Measurements from ENCODE around the gene VPS26A. TPM values are rescaled to one million over a fixed set of nuclear protein-coding genes. Genes with fewer than 3 reads are reported as not detected.
"Not testable (repeated sequence)": the region's sequence is repeated elsewhere in the genome, so short reads cannot be mapped to it uniquely, and the experiment has no call there.

The VPS26A gene
- total RNA-seq, 2 donors from 2014 or later = 19.3 to 20.1 TPM

DNA sequence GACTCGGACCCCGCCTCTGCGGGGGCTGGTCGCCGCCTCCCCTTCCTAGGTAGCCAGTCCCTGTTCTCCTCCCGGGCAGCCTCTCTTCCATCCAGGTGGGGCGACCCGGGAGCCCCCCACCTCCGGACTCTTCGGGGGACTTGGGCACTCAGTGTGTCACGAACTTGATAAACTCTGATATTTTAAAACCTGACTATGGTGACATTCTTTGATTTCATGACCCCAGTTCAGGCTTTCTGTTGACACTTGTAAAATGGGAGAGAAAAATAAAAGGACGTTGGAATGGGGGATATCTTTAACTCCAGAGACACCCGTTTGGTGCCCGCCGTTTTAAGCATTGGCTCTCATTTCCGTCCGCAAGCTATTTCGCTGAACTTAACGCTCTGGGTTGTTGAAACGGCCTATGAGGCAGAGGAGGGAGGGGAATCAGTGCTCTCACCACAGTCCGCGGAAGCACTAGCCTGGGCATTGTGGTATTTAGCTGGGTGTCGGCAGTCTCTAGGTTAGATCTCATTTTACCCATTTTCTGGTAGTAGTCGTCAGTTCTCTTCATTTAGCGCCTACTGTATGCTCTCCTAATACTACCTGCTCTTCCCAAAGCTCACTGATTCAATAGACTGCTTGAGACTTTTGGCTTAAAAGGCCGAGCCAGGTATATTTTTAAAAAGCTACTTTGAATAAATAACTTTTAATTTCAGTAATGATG, 738 bp downstream of the VPS26A start:
- no peaks in the 10 kb centered on the region for H3K36me3 ChIP-seq
- no peaks in the 10 kb centered on the region for H3K9me3 ChIP-seq
- DNase-seq (ENCODE audit: low spot score) = no peak
- H3K27me3 ChIP-seq = no peaks in the 10 kb centered on the region
- peak overlapping the region; percentile 96 to 98 for H3K27ac ChIP-seq
- TF ChIP-seq, protein P1, sequence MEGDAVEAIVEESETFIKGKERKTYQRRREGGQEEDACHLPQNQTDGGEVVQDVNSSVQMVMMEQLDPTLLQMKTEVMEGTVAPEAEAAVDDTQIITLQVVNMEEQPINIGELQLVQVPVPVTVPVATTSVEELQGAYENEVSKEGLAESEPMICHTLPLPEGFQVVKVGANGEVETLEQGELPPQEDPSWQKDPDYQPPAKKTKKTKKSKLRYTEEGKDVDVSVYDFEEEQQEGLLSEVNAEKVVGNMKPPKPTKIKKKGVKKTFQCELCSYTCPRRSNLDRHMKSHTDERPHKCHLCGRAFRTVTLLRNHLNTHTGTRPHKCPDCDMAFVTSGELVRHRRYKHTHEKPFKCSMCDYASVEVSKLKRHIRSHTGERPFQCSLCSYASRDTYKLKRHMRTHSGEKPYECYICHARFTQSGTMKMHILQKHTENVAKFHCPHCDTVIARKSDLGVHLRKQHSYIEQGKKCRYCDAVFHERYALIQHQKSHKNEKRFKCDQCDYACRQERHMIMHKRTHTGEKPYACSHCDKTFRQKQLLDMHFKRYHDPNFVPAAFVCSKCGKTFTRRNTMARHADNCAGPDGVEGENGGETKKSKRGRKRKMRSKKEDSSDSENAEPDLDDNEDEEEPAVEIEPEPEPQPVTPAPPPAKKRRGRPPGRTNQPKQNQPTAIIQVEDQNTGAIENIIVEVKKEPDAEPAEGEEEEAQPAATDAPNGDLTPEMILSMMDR (IDR thresholded peaks at IDR 0.05) = no peak
- peaks cover 0 to 19% of the 10 kb centered on the region in 2 donors for H3K4me1 ChIP-seq
- H3K4me3 ChIP-seq = peak overlapping the region; percentile 86 to 97

DNA sequence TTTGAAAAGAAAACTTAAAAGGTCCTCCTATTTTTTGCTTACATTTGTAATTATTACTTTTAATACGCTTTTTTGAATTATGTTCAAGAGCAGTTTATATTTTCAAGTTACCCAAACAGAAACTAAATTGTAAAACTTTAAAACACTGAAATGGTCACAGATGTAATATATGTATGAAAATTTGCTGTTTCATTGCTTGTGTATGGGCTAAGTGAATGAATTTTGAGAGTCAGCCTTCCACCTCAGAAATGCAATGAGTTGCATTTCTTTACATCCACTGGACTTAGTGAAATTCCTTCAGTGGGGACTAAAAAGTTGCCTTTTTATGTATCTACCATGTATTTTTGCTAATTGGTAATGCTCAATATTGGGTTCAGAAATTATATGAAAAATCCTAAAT, 1.6 kb downstream of the VPS26A start:
- no peak for DNase-seq (ENCODE audit: low spot score)
- Histone ChIP-seq H3K4me3 (peak overlapping the region in 1 of 2 donors; percentile 97), H3K4me1 (peaks cover 0 to 19% of the 10 kb centered on the region in 2 donors), H3K27ac (no peak overlapping the region), H3K36me3 (no peaks in the 10 kb centered on the region), H3K27me3 (no peaks in the 10 kb centered on the region), H3K9me3 (no peaks in the 10 kb centered on the region)
- TF ChIP-seq, protein P1 (IDR thresholded peaks at IDR 0.05) = no peak

DNA sequence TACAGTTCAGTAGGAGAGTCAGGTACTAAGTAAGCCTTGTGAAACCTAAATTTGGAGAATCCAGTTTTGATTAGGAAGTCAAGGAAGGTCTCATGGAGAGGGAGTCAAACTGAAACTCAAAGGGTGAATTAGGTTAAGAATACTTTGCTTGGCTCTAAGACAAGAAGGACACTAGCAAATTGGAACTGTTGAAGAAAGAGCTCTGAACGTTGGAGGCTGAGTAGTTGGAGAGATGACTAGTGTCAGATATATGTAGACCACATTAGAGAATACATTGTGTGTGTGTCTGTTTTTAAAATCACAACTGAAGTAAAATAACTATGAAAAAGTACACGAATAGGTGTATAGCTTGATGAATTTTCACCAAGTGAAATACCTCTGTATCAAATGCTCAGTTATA, 6.3 kb downstream of the VPS26A start:
- no peak for DNase-seq (ENCODE audit: low spot score)
- Histone ChIP-seq H3K27ac (no peak overlapping the region), H3K4me1 (peaks cover 0 to 11% of the 10 kb centered on the region in 2 donors), H3K9me3 (no peaks in the 10 kb centered on the region), H3K27me3 (no peaks in the 10 kb centered on the region), H3K36me3 (peaks cover 7% of the 10 kb centered on the region), H3K4me3 (no peak overlapping the region)
- TF ChIP-seq, protein P1 (IDR thresholded peaks at IDR 0.05) = no peak

DNA sequence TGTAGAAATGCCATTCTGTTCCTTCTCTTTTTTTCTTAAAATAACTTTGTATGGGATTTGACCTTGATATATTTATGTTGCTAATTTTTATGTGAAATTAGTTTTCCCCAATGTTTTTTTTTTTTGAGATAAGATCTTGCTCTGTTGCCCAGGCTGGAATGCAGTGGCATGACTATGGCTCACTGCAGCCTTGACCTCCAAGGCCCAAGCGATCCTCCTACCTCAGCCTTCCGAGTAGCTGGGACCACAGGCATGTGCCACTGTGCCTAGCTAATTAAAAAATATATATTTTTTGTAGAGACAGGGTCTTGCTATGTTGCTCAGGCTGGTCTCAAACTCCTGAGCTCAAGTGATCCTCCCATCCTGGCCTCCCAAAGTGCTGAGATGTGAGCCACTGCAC, 16.0 kb downstream of the VPS26A start:
- H3K9me3 ChIP-seq = no peaks in the 10 kb centered on the region
- no peak overlapping the region for H3K4me3 ChIP-seq
- no peaks in the 10 kb centered on the region for H3K4me1 ChIP-seq
- peaks cover 13% of the 10 kb centered on the region for H3K36me3 ChIP-seq
- TF ChIP-seq, protein P1 (IDR thresholded peaks at IDR 0.05) = no peak
- H3K27ac ChIP-seq = no peak overlapping the region
- H3K27me3 ChIP-seq = no peaks in the 10 kb centered on the region
- no peak for DNase-seq (ENCODE audit: low spot score)

DNA sequence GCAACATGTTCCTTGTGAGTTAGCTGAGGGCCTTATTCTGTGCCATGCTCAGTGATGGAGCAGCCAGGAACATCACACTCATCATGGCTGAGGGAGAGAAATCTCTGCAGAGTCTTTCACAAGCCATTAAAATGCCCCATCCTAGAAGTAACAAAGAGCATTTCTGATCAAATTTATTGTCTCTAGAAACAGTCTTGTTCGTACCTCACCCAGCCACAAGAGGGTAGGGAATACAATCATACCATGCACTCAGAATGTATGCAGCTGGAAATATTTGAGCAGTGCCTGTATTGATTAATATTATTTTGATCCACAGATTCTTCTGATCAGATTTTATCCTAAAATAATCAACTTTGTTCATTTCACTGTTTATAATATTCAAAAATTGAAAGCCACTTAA, 17.3 kb downstream of the VPS26A start:
- H3K9me3 ChIP-seq = no peaks in the 10 kb centered on the region
- no peaks in the 10 kb centered on the region for H3K27me3 ChIP-seq
- H3K27ac ChIP-seq = no peak overlapping the region
- peaks cover 13% of the 10 kb centered on the region for H3K36me3 ChIP-seq
- H3K4me1 ChIP-seq = no peaks in the 10 kb centered on the region
- DNase-seq (ENCODE audit: low spot score) = no peak
- no peak overlapping the region for H3K4me3 ChIP-seq
- TF ChIP-seq, protein P1 (IDR thresholded peaks at IDR 0.05) = no peak

DNA sequence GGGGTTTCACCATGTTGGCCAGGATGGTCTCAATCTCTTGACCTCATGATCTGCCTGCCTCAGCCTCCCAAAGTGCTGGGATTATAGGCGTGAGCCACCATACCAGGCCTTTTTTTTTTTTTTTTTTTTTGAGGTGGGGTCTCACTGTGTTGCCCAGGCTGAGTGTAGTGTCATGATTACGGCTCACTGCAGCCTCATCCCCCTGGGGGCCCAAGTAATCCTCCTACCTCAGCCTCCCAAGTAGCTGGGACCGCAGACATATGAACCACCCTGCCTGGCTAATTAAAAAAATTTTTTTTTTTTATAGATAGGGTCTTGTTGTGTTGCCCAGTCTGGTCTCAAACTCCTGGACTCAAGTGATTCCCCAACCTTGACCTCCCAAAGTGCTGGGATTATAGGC, 18.1 kb downstream of the VPS26A start:
- H3K27ac ChIP-seq; H3K9me3 ChIP-seq; H3K4me3 ChIP-seq; DNase-seq (ENCODE audit: low spot score); H3K36me3 ChIP-seq; H3K4me1 ChIP-seq; H3K27me3 ChIP-seq: not testable (repeated sequence)

Data from right atrium auricular region (tissue), 2 donors.